Liver (tissue), 9 donors: Measurements from ENCODE around the gene CDSN. TPM values are rescaled to one million over a fixed set of nuclear protein-coding genes. Genes with fewer than 3 reads are reported as not detected.
"Not testable (repeated sequence)": the region's sequence is repeated elsewhere in the genome, so short reads cannot be mapped to it uniquely, and the experiment has no call there.

Experiments
- DNase-seq: peaks from one replicate; pipeline ENCODE4 v3.0.0-alpha.2; 2017; ENCODE audit warnings: low spot score
- H3K27ac ChIP-seq, 2 donors: one replicate each; pipeline ENCODE4 v1.7.0; 2013; ENCODE audit warnings: inconsistent platforms in 2 of 2, low read length in 2 of 2, control low read depth in 1 of 2, low read depth in 1 of 2, mild to moderate bottlenecking in 1 of 2
- H3K27me3 ChIP-seq, 4 donors: one replicate each; pipeline versions ENCODE4 v1.6.1 to v1.7.0; 2013; ENCODE audit warnings: low read length in 3 of 4, inconsistent platforms in 1 of 4, mild to moderate bottlenecking in 1 of 4, moderate library complexity in 1 of 4; ENCODE audit not compliant: control insufficient read depth in 4 of 4, insufficient read depth in 4 of 4
- H3K36me3 ChIP-seq, 4 donors: one replicate each; pipeline versions ENCODE4 v1.6.1 to v1.7.0; 2013; ENCODE audit warnings: low read length in 3 of 4, mild to moderate bottlenecking in 3 of 4, low read depth in 1 of 4, moderate library complexity in 1 of 4; ENCODE audit not compliant: control insufficient read depth in 4 of 4, insufficient read depth in 3 of 4
- H3K4me1 ChIP-seq, 4 donors: one replicate each; pipeline versions ENCODE4 v1.6.1 to v1.7.0; 2013; ENCODE audit warnings: low read length in 3 of 4, mild to moderate bottlenecking in 3 of 4, moderate library complexity in 1 of 4; ENCODE audit not compliant: control insufficient read depth in 4 of 4, insufficient read depth in 4 of 4
- H3K4me3 ChIP-seq, 3 donors: one replicate each; pipeline versions ENCODE4 v1.6.1 to v1.7.0; 2013; ENCODE audit warnings: low read length in 3 of 3, control low read depth in 1 of 3, low read depth in 1 of 3, mild to moderate bottlenecking in 1 of 3
- H3K9ac ChIP-seq, 2 donors: one replicate each; pipeline ENCODE4 v1.7.0; 2013; ENCODE audit warnings: low read length in 2 of 2, mild to moderate bottlenecking in 2 of 2, moderate library complexity in 2 of 2, control low read depth in 1 of 2, low read depth in 1 of 2
- H3K9me3 ChIP-seq, 4 donors: one replicate each; pipeline versions ENCODE4 v1.6.1 to v1.7.0; 2013; ENCODE audit warnings: low read length in 3 of 4; ENCODE audit not compliant: control insufficient read depth in 4 of 4
- CTCF ChIP-seq: fragments of 150-350 bp; IDR thresholded peaks from 2 replicates; pipeline ENCODE4 v1.5.1; 2017; ENCODE audit warnings: improper control_type of control experiment, low read depth, low read length; ENCODE audit not compliant: missing input control
- FOXA1 ChIP-seq: IDR thresholded peaks from 2 replicates; pipeline ENCODE4 v1.6.1; 2016; ENCODE audit warnings: antibody characterized with exemption
- GABPA ChIP-seq, 2 donors: IDR thresholded peaks in 1 of 2; conservative IDR thresholded peaks in 1 of 2; 2 replicates each; pipeline ENCODE4 v1.6.1; 2016; ENCODE audit warnings: antibody characterized with exemption in 2 of 2, mild to moderate bottlenecking in 1 of 2, moderate library complexity in 1 of 2
- HNF4A ChIP-seq, 2 donors: conservative IDR thresholded peaks; 2 replicates each; pipeline ENCODE4 v1.6.1; 2016; ENCODE audit warnings: antibody characterized with exemption in 2 of 2, mild to moderate bottlenecking in 2 of 2
- HNF4G ChIP-seq: IDR thresholded peaks from 2 replicates; pipeline ENCODE4 v1.6.1; 2016; ENCODE audit warnings: antibody characterized with exemption
- RAD21 ChIP-seq, 2 donors: IDR thresholded peaks; 2 replicates each; pipeline ENCODE4 v1.6.1; 2016; ENCODE audit warnings: antibody characterized with exemption in 2 of 2, mild to moderate bottlenecking in 2 of 2
- SP1 ChIP-seq: IDR thresholded peaks from 2 replicates; pipeline ENCODE4 v1.6.1; 2018; ENCODE audit warnings: antibody characterized with exemption, mild to moderate bottlenecking
- TAF1 ChIP-seq: conservative IDR thresholded peaks from 2 replicates; pipeline ENCODE4 v1.6.1; 2016; ENCODE audit warnings: antibody characterized with exemption, mild to moderate bottlenecking
- WGBS: extraction: QIAGEN DNeasy Blood & Tissue Kit; methylation state at CpG from one replicate; pipeline ENCODE4 v1.1.7; 2013; 5-methylcytosine and 5-hydroxymethylcytosine counted together
- polyA plus RNA-seq, 2 donors: library from polyadenylated mRNA; stranded (reverse) in 1 of 2; unstranded in 1 of 2; fragments of 200-250 nt in 1 of 2; fragments of >200 nt in 1 of 2; fragmentation: Nextera tagmentation in 1 of 2; extraction: Ambion mirVana in 1 of 2; gene quantifications; one replicate each; pipeline versions ENCODE4 v1.2.1 to v1.2.3, GENCODE V29; 2013 to 2015
- total RNA-seq, 2 donors: library from RNA; depleted of rRNA; stranded (reverse); fragments of >200 nt; gene quantifications; one replicate each; pipeline ENCODE4 v1.2.3, GENCODE V29; 2014
- TF ChIP-seq, protein P1 (sequence below): IDR thresholded peaks from 2 replicates; pipeline ENCODE4 v1.6.1; 2016; ENCODE audit warnings: antibody characterized with exemption
- TF ChIP-seq, protein P2 (sequence below): IDR thresholded peaks from 2 replicates; pipeline ENCODE4 v1.6.1; 2016; ENCODE audit warnings: antibody characterized with exemption
- donor health status: healthy.
- donor health status: healthy.
- donor health status: healthy.
- donor health status: healthy.
- donor health status: healthy.

Gene CDSN
- total and polyA plus RNA-seq, 4 donors = not detected

GRCh38 chr6:31068669-31069340 lies 51.4 kb downstream of the CDSN start:
- no peaks in the 10 kb centered on the region for H3K27me3 ChIP-seq
- no peak overlapping the region for H3K9ac ChIP-seq
- WGBS = 48% methylated on average over 13 of the region's 13 CpGs
- no peak overlapping the region for H3K27ac ChIP-seq
- no peaks in the 10 kb centered on the region for H3K36me3 ChIP-seq
- DNase-seq = peak; percentile 74
- TF ChIP-seq RAD21 (IDR thresholded peaks at IDR 0.05) = peak; percentile 79 to 88
- peak; percentile 86 for TF ChIP-seq CTCF
- TF ChIP-seq GABPA (IDR thresholded peaks at IDR 0.05 in 1 of 2, conservative IDR thresholded peaks at IDR 0.05 in 1 of 2) = no peak
- TF ChIP-seq SP1 = no peak
- H3K4me1 ChIP-seq = peaks cover 0 to 2% (median 0%) of the 10 kb centered on the region in 4 donors
- no peak overlapping the region for H3K4me3 ChIP-seq
- H3K9me3 ChIP-seq = no peaks in the 10 kb centered on the region

DNA sequence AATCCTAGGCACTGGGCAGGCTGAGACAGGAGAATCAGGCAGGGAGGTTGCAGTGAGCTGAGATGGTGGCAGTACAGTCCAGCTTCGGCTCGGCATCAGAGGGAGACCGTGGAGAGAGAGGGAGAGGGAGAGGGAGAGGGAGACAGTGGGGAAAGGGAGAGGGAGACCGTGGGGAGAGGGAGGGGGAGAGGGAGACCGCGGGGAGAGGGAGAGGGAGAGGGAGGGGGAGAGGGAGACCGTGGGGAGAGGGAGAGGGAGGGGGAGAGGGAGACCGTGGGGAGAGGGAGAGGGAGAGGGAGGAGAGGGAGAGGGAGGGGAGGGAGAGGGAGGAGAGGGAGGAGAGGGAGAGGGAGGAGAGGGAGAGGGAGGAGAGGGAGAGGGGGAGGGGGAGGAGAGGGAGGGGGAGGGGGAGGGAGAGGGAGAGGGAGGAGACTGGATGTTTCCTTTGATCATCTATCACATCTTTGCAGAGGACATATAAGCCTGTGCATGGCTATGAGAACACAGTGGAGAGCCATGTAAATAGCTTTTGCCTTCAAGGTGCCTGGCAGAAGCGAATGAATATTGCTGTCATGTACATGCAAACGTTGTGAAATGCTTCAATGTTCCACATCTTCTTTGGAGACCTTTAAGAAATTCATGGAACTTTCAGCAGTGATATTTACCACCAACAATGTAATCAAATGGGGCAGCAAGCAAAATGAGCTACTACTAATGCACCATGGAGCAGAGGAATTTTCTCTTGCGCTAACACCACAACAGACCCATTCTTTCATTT lies 52.2 kb downstream of the CDSN start:
- not testable (repeated sequence) for H3K4me3 ChIP-seq, H3K27ac ChIP-seq, H3K4me1 ChIP-seq, H3K9ac ChIP-seq, H3K9me3 ChIP-seq, DNase-seq, H3K36me3 ChIP-seq, H3K27me3 ChIP-seq
- WGBS = 91% methylated on average over 7 of the region's 11 CpGs

- WGBS = 89% methylated on average over 25 of the region's 32 CpGs
- H3K9me3 ChIP-seq, H3K27ac ChIP-seq, H3K9ac ChIP-seq, H3K4me3 ChIP-seq, DNase-seq, H3K4me1 ChIP-seq, H3K36me3 ChIP-seq, H3K27me3 ChIP-seq: not testable (repeated sequence)
Measured at GRCh38 chr6:31067028-31067427, 53.2 kb downstream of the CDSN start.

DNA sequence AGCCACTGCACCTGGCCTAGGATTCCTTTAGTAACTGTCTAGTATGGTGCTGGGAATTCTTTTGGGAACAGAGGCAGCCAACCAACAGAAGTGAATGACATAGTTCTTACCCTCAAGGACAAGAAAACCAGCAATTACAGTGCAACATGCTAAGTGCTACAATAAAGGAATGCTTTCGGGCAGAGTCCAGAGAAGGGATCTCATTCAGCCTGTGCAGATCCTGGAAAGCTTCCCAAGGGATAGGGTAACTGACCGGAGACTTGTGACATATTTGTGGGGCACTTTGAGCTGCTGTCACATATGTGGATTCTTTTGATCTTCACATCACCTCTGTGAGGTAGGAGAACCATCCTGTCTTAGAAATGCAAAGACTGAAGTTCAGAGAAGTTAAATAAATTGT lies 54.7 kb downstream of the CDSN start:
- H3K36me3 ChIP-seq = no peaks in the 10 kb centered on the region
- TF ChIP-seq, protein P1, sequence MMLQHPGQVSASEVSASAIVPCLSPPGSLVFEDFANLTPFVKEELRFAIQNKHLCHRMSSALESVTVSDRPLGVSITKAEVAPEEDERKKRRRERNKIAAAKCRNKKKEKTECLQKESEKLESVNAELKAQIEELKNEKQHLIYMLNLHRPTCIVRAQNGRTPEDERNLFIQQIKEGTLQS = no peak
- TF ChIP-seq FOXA1 (no peak), SP1 (no peak), GABPA (IDR thresholded peaks at IDR 0.05 in 1 of 2, conservative IDR thresholded peaks at IDR 0.05 in 1 of 2) (no peak), TAF1 (no peak), CTCF (no peak), HNF4A (conservative IDR thresholded peaks at IDR 0.05) (no peak), HNF4G (no peak)
- TF ChIP-seq, protein P2, sequence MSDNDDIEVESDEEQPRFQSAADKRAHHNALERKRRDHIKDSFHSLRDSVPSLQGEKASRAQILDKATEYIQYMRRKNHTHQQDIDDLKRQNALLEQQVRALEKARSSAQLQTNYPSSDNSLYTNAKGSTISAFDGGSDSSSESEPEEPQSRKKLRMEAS = no peak
- no peak overlapping the region for H3K4me3 ChIP-seq
- H3K4me1 ChIP-seq = no peaks in the 10 kb centered on the region
- no peaks in the 10 kb centered on the region for H3K9me3 ChIP-seq
- 68% methylated on average over 2 of the region's 2 CpGs for WGBS
- H3K27ac ChIP-seq = no peak overlapping the region
- no peak overlapping the region for H3K9ac ChIP-seq
- no peaks in the 10 kb centered on the region for H3K27me3 ChIP-seq
- DNase-seq = no peak
